Osteocyte (in vitro differentiated cells): Measurements from ENCODE around the gene PDPK1. TPM values are rescaled to one million over a fixed set of nuclear protein-coding genes. Genes with fewer than 3 reads are reported as not detected.

Experiments used
- DNase-seq: peaks from one replicate; pipeline ENCODE4 v3.0.0; 2021; ENCODE audit warnings: mixed read lengths; ENCODE audit not compliant: unreplicated experiment; ENCODE audit errors: extremely low spot score
- H3K27ac Mint-ChIP-seq: one replicate; pipeline ENCODE4 v1.8.0; 2021; ENCODE audit warnings: mild to moderate bottlenecking, mixed read lengths; ENCODE audit not compliant: unreplicated experiment
- H3K27me3 Mint-ChIP-seq: one replicate; pipeline ENCODE4 v1.8.0; 2021; ENCODE audit warnings: mixed read lengths; ENCODE audit not compliant: unreplicated experiment
- H3K36me3 Mint-ChIP-seq: one replicate; pipeline ENCODE4 v1.8.0; 2021; ENCODE audit warnings: mixed read lengths; ENCODE audit not compliant: unreplicated experiment
- H3K4me1 Mint-ChIP-seq: one replicate; pipeline ENCODE4 v1.8.0; 2021; ENCODE audit warnings: mixed read lengths; ENCODE audit not compliant: unreplicated experiment
- H3K4me3 Mint-ChIP-seq: one replicate; pipeline ENCODE4 v1.8.0; 2021; ENCODE audit warnings: mild to moderate bottlenecking, moderate library complexity, mixed read lengths; ENCODE audit not compliant: unreplicated experiment
- H3K9me3 Mint-ChIP-seq: one replicate; pipeline ENCODE4 v1.8.0; 2021; ENCODE audit warnings: mixed read lengths; ENCODE audit not compliant: unreplicated experiment
- total RNA-seq: library from RNA; stranded (reverse); gene quantifications from 2 replicates; pipeline ENCODE4 v1.2.1, GENCODE V29; 2021
- TF ChIP-seq, protein P1 (sequence below): fragments of 200-600 bp; sonication (generic); IDR thresholded peaks from 2 replicates; pipeline ENCODE4 v1.5.0; 2021; ENCODE audit warnings: antibody characterized with exemption, mild to moderate bottlenecking, moderate library complexity

The PDPK1 gene
- total RNA-seq, 1 donor from 2014 or later, result 45.8 TPM

DNA sequence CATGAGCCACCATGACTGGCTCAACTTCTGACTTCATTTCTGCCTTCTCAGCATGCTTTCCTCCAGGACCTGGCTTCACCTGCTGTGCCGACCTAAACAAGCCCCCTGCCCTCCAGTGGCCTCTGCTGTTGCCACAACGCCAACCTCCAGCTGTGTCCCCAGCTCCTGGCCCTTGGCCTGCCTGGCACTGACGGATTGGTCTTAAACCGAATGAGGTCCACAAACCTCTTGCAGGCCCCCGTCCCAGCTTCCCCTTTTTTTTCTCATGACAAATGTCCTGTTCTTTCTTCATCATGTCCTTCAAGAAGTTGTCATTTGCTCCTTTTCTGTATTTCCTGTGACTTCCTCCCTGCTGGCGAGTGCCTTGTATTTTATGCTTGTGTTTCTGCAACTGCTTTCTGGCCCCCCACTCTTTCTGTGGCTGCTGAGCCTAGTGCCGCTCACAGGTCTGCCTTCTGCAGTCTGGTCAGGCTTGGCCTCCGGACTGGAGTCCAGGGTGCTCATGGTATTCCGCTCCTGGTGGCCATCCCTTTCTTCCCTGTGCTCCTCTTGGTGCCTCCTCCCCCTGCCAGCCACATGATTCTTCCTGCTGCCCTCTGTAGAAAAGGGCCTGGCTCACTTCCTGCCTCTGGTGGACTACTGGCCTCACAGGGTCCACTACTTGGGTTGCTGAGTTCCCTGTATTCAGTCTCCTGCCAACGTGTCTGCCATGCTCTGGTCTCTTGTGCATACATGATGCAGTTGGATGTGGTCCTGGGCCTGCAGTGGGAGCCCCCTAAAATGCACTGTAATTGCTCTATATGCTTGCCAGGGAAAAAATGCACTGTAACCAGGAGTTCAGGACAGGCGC is 21.2 kb upstream of the PDPK1 start:
- H3K27me3 Mint-ChIP-seq, result no peaks in the 10 kb centered on the region
- H3K4me3 Mint-ChIP-seq, result peak overlapping the region; percentile 88
- no peaks in the 10 kb centered on the region for H3K9me3 Mint-ChIP-seq
- H3K4me1 Mint-ChIP-seq, result peaks cover 49% of the 10 kb centered on the region
- no peak for DNase-seq
- H3K36me3 Mint-ChIP-seq, result peaks cover 4% of the 10 kb centered on the region
- TF ChIP-seq, protein P1, sequence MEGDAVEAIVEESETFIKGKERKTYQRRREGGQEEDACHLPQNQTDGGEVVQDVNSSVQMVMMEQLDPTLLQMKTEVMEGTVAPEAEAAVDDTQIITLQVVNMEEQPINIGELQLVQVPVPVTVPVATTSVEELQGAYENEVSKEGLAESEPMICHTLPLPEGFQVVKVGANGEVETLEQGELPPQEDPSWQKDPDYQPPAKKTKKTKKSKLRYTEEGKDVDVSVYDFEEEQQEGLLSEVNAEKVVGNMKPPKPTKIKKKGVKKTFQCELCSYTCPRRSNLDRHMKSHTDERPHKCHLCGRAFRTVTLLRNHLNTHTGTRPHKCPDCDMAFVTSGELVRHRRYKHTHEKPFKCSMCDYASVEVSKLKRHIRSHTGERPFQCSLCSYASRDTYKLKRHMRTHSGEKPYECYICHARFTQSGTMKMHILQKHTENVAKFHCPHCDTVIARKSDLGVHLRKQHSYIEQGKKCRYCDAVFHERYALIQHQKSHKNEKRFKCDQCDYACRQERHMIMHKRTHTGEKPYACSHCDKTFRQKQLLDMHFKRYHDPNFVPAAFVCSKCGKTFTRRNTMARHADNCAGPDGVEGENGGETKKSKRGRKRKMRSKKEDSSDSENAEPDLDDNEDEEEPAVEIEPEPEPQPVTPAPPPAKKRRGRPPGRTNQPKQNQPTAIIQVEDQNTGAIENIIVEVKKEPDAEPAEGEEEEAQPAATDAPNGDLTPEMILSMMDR, result no peak
- H3K27ac Mint-ChIP-seq, result peak overlapping the region; percentile 86

DNA sequence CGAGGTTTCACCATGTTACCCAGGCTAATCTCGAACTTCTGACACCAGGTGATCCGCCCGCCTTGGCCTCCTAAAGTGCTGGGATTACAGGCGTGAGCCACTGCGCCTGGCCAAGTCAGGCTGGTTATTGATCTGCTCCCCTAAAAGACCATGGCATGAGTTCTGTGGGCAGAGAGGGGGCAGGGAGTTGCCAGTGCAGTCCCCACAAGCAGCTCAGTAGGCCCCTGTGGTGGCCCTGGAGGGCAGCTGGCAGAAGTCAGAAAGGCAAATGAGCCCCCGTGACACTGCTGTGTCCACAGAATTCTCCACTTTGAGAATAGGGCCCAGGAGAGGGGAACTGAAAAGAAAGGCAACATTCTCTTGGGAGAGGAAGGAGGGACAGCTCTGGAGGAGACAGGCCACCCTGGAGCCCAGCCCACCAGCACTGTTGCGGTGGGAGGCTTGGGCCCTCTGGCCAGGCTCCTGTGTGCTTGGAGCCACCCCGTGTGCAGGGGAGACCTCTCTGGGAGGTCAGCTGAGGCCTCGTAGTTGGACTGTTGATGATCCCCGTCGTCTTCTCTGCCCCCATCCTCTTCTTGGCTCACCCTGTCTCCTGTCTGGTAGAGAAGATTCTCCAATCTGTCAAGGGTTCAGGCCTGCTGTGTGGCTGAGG is 19.7 kb upstream of the PDPK1 start:
- Mint-ChIP-seq H3K36me3 (peaks cover 4% of the 10 kb centered on the region), H3K9me3 (no peaks in the 10 kb centered on the region), H3K27ac (no peak overlapping the region), H3K4me3 (no peak overlapping the region), H3K27me3 (no peaks in the 10 kb centered on the region), H3K4me1 (peaks cover 44% of the 10 kb centered on the region)
- TF ChIP-seq, protein P1, result no peak
- no peak for DNase-seq

DNA sequence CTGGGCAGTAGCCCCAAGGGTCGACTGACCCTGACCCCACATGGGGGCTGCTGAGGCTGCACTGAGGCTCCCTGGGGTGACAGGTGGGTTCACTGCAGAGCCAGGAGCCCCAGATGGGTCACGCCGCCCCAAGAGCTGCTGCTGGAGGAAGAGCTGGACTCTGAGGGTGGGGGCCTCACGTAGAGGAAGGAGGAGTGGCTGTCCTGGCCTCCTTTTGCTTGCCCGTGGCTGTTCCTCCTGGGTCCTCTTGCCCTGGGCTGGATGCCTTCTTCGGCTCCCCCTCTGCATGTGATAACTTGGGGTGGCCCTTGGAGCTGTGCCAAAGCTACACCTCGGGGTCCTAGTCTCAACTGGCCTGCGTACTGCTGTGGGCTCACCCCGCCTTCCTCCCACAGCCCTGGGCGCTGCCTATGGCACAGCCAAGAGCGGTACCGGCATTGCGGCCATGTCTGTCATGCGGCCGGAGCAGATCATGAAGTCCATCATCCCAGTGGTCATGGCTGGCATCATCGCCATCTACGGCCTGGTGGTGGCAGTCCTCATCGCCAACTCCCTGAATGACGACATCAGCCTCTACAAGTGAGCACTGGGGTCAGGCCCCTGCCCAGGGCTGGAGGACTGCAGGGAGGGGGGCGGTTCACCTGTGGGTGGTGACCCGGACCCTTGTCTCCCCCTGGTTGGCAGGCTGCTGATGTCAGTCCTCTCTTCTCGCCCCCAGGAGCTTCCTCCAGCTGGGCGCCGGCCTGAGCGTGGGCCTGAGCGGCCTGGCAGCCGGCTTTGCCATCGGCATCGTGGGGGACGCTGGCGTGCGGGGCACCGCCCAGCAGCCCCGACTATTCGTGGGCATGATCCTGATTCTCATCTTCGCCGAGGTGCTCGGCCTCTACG is 18.8 kb upstream of the PDPK1 start:
- Mint-ChIP-seq H3K27me3 (no peaks in the 10 kb centered on the region), H3K27ac (peak overlapping the region; percentile 97), H3K4me1 (peaks cover 41% of the 10 kb centered on the region), H3K4me3 (peak overlapping the region; percentile 70), H3K36me3 (peaks cover 8% of the 10 kb centered on the region), H3K9me3 (no peaks in the 10 kb centered on the region)
- TF ChIP-seq, protein P1, result no peak
- no peak for DNase-seq

DNA sequence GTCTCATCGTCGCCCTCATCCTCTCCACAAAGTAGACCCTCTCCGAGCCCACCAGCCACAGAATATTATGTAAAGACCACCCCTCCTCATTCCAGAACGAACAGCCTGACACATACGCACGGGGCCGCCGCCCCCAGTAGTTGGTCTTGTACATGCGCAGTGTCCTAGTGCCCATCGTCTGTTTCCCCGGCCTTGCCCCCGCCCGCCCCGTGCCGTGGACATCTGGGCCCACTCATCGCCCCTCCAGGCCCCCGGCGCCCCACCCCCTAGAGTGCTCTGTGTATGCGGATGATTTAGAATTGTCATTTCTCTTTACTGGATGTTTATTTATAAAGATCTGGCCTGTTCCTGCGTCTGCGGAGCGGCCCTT is 18.1 kb upstream of the PDPK1 start:
- Mint-ChIP-seq H3K27ac (peak overlapping the region; percentile 97), H3K4me1 (peaks cover 43% of the 10 kb centered on the region)

More for the DNA sequence above, 18.1 kb upstream of the PDPK1 start:
- DNase-seq, result no peak
- TF ChIP-seq, protein P1, result no peak
- Mint-ChIP-seq H3K9me3 (no peaks in the 10 kb centered on the region), H3K36me3 (peaks cover 13% of the 10 kb centered on the region), H3K27me3 (no peaks in the 10 kb centered on the region), H3K4me3 (peak overlapping the region; percentile 70)
